Measurements from ENCODE around the gene PMAIP1. TPM values are rescaled to one million over a fixed set of nuclear protein-coding genes. Genes with fewer than 3 reads are reported as not detected.
A peak's percentile ranks its signal among the peaks of the same experiment; 100 is the strongest.

PMAIP1 gene
- total and polyA plus RNA-seq, 11 donors: 0.15 to 1.8 (median 0.37) TPM; not detected in 2

- no peak for TF ChIP-seq CTCF (IDR thresholded peaks at IDR 0.05)
- TF ChIP-seq POLR2A (IDR thresholded peaks at IDR 0.05): no peak
- no peak overlapping the region for H3K27ac ChIP-seq
- peaks cover 0 to 7% (median 0%) of the 10 kb centered on the region in 12 donors for H3K9me3 ChIP-seq
- no peaks in the 10 kb centered on the region for H3K36me3 ChIP-seq
- intact Hi-C loops (cut with DNase I): no loop called here
- DNase-seq (no peak), ATAC-seq (peak in 2 of 4 donors; percentile 16 to 58)
- peaks cover 0 to 27% (median 12%) of the 10 kb centered on the region in 9 donors for H3K27me3 ChIP-seq
- no peak overlapping the region for H3K4me3 ChIP-seq
- peaks cover 0 to 28% (median 0%) of the 10 kb centered on the region in 12 donors for H3K4me1 ChIP-seq
These were observed 11.8 kb downstream of the PMAIP1 start for GRCh38 chr18:59911600-59911999.

GRCh38 chr18:59912007-59912550 is 12.3 kb downstream of the PMAIP1 start:
- Histone ChIP-seq H3K27me3 (peaks cover 0 to 24% (median 12%) of the 10 kb centered on the region in 9 donors), H3K27ac (no peak overlapping the region), H3K4me1 (peaks cover 0 to 28% (median 0%) of the 10 kb centered on the region in 12 donors), H3K9me3 (peaks cover 0 to 7% (median 0%) of the 10 kb centered on the region in 12 donors), H3K4me3 (no peak overlapping the region), H3K36me3 (no peaks in the 10 kb centered on the region)
- intact Hi-C loops (cut with DNase I): no loop called here
- ATAC-seq: no peak
- 69 to 78% (median 76%) methylated on average over 2 of the region's 2 CpGs for WGBS, 4 donors
- TF ChIP-seq CTCF (IDR thresholded peaks at IDR 0.05) (no peak), POLR2A (IDR thresholded peaks at IDR 0.05) (no peak)
- DNase-seq: no peak

DNA sequence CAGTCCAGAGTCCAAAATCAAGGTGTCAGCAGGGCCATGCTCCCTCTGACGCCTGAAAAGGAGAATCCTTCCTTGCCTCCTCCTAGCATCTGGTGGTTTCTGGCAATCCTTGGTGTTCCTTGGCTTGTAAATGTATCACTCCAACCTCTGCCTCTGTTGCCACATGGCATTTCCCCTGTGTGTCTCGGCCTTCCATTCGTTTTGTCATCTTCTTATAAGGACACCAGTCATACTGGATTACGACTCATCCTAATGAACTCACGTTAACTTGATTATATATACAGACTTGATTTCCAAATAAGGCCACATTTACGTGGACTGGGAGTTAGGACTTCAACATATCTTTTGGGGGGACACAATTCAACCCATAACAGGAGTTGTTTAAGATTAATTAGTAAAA is 15.8 kb downstream of the PMAIP1 start:
- DNase-seq (no peak), ATAC-seq (no peak)
- no peaks in the 10 kb centered on the region for H3K27me3 ChIP-seq
- TF ChIP-seq POLR2A (IDR thresholded peaks at IDR 0.05): no peak
- no peak for TF ChIP-seq CTCF (IDR thresholded peaks at IDR 0.05)
- no peak overlapping the region for H3K4me3 ChIP-seq
- H3K4me1 ChIP-seq: peaks cover 0 to 35% (median 0%) of the 10 kb centered on the region in 12 donors
- WGBS, 4 donors: 93 to 95% (median 94%) methylated on average over 6 of the region's 6 CpGs
- peaks cover 0 to 7% (median 0%) of the 10 kb centered on the region in 12 donors for H3K9me3 ChIP-seq
- intact Hi-C loops (cut with DNase I): no loop called here
- no peaks in the 10 kb centered on the region for H3K36me3 ChIP-seq
- H3K27ac ChIP-seq: no peak overlapping the region

GRCh38 chr18:59916746-59917145 is 16.9 kb downstream of the PMAIP1 start:
- intact Hi-C loops (cut with DNase I): no loop called here
- Histone ChIP-seq H3K36me3 (no peaks in the 10 kb centered on the region), H3K4me3 (no peak overlapping the region), H3K4me1 (peaks cover 0 to 34% (median 0%) of the 10 kb centered on the region in 12 donors), H3K27me3 (no peaks in the 10 kb centered on the region), H3K27ac (no peak overlapping the region), H3K9me3 (peaks cover 0 to 7% (median 0%) of the 10 kb centered on the region in 12 donors)
- no peak for DNase-seq
- TF ChIP-seq CTCF (IDR thresholded peaks at IDR 0.05) (no peak), POLR2A (IDR thresholded peaks at IDR 0.05) (no peak)
- WGBS, 4 donors: 81 to 89% (median 85%) methylated on average over 3 of the region's 3 CpGs
- ATAC-seq: no peak

Data from heart left ventricle (tissue), 16 donors.